Effector CD4-positive, alpha-beta T cell (primary cell): ENCODE data around the gene HBD. TPM values are rescaled to one million over a fixed set of nuclear protein-coding genes. Genes with fewer than 3 reads are reported as not detected.
"Not testable (repeated sequence)": the region's sequence is repeated elsewhere in the genome, so short reads cannot be mapped to it uniquely, and the experiment has no call there.

Experiments
- DNase-seq: peaks from one replicate; pipeline ENCODE4 v3.0.0-alpha.2; 2020
- total RNA-seq: gene quantifications from one replicate; lab custom pipeline; 2026; lab: John Stamatoyannopoulos, UW

Gene HBD
- not detected for total RNA-seq

DNA sequence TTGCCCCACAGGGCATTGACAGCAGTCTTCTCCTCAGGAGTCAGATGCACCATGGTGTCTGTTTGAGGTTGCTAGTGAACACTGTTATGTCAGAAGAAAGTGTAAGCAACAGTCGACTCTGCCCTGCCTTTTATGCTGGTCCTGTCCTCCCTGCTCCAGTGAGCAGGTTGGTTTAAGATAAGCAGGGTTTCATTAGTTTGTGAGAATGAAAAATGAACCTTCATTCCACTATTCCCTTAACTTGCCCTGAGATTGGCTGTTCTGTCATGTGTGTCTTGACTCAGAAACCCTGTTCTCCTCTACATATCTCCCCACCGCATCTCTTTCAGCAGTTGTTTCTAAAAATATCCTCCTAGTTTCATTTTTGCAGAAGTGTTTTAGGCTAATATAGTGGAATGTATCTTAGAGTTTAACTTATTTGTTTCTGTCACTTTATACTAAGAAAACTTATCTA, at the start of gene HBD:
TSS of gene HBD (minus strand) at position 103 of the 454 bp plus-strand sequence. CDS start at position 53, 50 bp downstream.
- DNase-seq: no peak

- no peak for DNase-seq
These were observed 49.6 kb upstream of the HBD start for GRCh38 chr11:5283882-5284281.

DNA sequence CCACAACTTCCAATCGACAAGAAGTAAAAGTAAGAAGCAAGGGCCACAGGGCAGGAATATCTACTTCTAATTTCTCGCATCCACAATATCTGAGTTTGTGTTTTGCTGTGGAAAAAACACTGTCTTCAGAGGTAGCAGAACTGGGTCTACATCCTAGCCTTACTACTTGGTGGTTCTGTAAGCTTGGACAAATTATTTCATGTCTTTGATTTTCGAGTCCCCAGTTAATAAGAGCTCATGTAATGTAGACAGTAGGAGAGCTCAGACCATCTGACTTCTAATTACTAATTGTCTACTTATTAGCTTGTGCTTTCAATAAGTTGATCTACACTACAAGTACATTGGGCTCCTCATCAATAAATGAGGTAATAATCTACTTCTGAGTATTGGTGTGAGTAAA, 48.8 kb upstream of the HBD start:
- no peak for DNase-seq

- DNase-seq: no peak
These were observed 48.3 kb upstream of the HBD start for GRCh38 chr11:5282628-5283027.

DNA sequence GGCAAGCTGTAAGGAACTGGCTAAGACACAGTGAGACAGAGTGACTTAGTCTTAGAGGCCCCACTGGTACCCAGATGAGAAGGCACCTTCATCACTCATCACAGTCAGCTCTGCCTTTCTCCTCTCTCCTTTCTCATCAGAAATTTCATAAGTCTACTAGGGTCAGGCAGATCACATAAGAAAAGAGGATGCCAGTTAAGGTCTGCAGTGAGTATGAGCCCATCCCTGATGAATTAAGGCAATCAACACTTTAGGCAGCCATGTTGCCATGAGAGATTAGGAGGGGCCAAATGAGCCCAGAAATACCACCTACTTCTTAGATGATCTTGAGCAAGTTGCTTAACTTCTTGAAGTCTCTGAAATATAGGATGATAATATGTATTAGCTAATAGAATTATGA, 47.3 kb upstream of the HBD start:
- no peak for DNase-seq

DNA sequence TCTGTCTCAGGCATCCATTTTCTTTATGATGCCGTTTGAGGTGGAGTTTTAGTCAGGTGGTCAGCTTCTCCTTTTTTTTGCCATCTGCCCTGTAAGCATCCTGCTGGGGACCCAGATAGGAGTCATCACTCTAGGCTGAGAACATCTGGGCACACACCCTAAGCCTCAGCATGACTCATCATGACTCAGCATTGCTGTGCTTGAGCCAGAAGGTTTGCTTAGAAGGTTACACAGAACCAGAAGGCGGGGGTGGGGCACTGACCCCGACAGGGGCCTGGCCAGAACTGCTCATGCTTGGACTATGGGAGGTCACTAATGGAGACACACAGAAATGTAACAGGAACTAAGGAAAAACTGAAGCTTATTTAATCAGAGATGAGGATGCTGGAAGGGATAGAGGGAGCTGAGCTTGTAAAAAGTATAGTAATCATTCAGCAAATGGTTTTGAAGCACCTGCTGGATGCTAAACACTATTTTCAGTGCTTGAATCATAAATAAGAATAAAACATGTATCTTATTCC, 46.4 kb upstream of the HBD start:
- no peak for DNase-seq

- DNase-seq: no peak
These were observed 45.3 kb upstream of the HBD start for GRCh38 chr11:5279471-5280090.

DNA sequence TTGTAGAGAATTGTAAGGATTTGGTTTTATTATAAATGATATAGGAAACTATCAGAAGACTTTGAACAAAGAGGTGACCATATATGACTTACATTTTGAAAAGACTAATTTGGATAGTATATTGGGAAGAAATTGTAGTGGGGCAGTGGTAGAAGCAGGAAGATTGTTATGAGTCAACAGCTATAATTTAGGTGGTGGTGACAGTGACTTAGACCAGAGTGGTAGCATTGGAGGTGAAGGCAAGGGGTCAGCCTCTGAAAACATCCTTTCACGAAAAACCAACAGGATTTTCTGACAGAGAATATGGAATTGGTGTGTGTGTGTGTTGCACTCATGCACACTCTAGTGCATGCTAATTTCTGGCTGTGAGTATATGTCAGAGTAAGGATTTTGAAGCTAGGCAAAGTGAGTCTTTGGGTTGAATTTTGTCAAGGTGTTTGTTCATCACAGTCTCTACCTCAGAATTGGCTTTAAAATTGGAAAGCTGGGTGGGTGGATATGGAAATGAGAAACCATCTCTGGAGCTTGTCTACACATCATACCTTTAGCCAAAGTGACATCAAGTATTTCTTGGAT, 43.6 kb upstream of the HBD start:
- DNase-seq: no peak

DNA sequence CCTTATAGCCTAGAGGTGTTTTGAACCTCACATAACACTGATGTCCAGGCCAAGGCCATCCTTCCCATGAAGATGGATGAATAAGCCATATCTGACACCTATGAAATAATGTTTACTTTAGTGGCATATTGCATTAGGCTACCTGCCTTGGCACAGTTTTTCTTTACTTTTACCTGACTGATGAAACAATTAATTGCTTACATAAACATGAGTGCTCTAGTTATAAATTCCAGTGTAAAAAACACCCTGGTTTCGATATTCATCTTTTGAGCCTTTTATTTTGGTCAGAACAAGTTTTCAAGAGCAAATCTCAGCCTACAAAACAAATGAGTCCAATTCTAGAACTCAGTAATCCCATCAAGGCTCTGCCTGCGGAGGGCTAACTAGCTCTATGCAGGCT, 42.4 kb upstream of the HBD start:
- no peak for DNase-seq

DNA sequence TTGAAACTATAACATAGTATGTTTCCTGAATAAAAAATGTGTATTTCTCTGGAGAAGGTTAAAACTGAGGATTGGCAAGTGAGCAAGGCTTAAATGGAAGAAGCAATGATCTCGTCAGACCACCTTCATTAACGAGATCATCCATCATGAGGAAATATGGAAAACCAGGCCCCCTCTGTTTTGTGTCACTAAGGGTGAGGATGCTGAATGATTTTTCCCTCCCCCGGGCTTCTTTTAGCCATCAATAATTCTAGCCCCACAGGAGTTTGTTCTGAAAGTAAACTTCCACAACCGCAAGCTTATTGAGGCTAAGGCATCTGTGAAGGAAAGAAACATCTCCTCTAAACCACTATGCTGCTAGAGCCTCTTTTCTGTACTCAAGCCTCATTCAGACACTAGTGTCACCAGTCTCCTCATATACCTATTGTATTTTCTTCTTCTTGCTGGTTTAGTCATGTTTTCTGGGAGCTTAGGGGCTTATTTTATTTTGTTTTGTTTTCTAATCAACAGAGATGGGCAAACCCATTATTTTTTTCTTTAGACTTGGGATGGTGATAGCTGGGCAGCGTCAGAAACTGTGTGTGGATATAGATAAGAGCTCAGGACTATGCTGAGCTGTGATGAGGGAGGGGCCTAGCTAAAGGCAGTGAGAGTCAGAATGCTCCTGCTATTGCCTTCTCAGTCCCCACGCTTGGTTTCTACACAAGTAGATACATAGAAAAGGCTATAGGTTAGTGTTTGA, 41.3 kb upstream of the HBD start:
- no peak for DNase-seq

DNA sequence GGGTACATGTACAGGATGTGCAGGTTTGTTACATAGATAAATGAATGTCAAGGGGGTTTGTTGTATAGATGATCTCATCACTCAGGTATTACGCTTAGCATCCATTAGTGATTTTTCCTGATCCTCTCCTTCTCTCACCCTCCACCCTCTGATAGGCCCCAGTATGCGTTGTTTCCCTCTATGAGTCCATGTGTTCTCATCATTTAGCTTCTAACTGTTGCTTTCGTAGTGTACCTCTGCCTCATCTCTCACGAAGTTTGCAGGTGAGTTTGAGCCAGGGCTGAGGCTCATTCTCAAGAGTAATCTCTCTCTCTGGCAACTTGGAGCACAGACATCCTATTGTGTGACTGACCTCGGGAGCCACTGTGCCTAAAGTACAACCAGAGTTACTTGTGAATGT, 40.1 kb upstream of the HBD start:
- DNase-seq: no peak

- no peak for DNase-seq
These were observed 38.2 kb upstream of the HBD start for GRCh38 chr11:5272395-5273017.

DNA sequence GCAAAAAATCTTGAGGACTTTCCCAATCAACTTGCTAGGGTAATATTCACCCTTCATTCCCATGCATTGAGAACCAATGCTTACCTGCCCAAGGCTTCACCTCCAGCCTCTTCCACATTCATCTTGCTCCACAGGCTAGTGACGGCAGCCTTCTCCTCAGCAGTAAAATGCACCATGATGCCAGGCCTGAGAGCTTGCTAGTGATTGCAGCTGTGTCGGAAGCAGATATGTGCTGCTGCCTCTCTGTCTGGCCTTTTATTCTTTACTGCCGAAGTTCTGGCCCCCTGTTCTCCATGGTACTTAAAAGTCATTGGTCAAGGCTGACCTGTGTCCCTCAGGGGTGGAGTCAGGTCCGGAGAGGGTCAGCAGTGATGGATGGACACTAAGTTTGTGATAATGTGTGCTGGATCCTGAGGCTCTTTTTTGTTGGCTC, 35.4 kb upstream of the HBD start, which contains the start of gene HBE1:
TSS of gene HBE1 (minus strand) at position 231 of the 433 bp plus-strand sequence. CDS start at position 176, 55 bp downstream.
- no peak for DNase-seq

DNA sequence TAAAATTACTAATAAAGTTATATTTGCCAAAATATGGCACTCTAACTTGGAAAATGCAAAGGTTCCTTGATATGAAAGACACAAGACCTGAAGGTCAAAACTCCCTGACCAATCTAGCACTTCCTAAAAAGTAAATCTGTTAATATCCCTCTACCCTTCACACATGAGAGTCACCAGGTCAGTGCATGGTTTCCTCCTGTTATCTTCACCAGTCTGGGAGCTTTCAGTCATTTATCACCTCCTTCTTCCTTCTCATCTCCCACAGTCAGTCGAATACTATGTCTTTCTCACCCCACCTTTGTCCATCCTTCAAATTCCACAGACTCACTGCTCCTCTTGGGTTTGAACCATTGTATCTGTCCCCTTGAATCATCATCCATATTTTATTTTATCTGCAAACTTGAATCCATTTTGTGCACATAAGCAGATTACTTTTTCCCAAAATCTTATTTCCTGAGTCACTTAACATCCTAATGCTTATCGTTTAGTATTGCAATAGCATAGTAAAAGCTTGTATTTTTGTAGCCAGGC, 32.8 kb upstream of the HBD start:
- no peak for DNase-seq

DNA sequence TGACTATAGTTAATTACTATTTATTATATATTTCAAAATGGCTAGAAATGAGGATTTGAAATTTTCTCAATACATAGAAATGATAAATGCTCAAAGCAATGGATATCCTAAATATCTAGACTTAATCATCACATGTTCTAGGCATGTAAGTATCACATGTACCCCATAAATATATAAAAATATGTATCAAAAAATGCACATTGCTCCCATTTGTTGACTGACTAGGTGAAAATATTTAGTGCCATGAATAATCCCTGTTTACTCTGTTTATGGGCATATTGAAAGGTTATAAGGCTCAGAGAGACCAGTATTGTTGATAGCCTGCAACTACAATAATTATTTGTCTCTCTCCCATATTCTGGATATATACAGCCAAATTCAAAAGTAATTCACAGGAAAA, 32.3 kb upstream of the HBD start:
- no peak for DNase-seq

- DNase-seq: no peak
These were observed 31.5 kb upstream of the HBD start for GRCh38 chr11:5265832-5266231.

DNA sequence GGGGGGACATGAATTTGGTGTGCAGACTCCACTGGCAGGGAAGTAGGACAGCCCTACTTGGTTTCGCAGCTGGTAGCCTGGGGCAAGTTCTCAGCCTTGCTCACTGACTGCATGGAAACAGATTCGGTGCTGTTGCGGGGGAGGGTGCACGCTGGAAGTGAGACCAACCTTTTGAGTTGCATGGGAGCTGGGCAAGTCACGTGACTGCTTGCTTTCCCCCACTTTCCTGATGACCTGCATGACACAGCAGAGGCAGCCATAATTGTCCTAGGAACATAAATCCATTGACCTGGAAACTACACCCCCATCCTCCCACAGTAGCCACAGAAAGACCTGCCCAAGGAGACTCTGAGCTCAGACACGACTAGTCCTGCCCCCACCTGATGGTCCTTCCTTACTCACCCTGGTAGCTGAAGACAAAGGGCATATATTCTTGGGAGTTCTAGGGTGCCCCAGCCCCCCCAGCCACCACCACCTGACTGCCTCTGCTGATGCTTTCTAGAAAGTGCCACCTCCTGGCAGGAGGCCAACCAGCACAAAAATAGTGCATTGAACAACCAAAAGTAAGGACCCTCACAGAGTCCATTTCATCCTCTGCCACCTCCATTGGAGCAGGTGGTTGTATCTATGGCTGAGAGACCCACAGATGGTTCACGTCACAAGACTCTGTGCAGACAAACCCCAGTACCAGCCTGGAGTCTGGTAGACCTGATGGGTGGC, 24.4 kb upstream of the HBD start:
- no peak for DNase-seq

- no peak for DNase-seq
These were observed 23.0 kb upstream of the HBD start for GRCh38 chr11:5257296-5257695.

GRCh38 chr11:5254646-5255413, 20.5 kb upstream of the HBD start, which contains the start of gene HBG2:
Gene HBG2 (minus strand): TSS chr11:5254781. CDS start chr11:5254728, 53 bp downstream.
- not testable (repeated sequence) for DNase-seq

DNA sequence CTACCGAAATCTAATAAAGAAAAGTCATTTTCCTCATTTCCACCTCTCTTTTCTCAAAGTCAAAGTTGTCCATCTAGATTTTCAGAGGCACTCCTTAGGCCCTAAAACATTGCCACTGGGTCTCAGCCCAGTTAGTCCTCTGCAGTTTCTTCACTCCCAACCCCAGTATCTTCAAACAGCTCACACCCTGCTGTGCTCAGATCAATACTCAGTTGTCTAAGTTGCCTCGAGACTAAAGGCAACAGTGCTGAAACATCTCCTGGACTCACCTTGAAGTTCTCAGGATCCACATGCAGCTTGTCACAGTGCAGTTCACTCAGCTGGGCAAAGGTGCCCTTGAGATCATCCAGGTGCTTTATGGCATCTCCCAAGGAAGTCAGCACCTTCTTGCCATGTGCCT, 19.7 kb upstream of the HBD start:
- DNase-seq: not testable (repeated sequence)

- DNase-seq: not testable (repeated sequence)
These were observed 19.2 kb upstream of the HBD start for GRCh38 chr11:5253440-5253839.
